Pancreas (tissue), 10 donors: ENCODE data around the gene RPS6KB2. TPM values are rescaled to one million over a fixed set of nuclear protein-coding genes. Genes with fewer than 3 reads are reported as not detected.

Source experiments
- ATAC-seq, 4 donors: fragments of 200-7000 bp; cut with Tn5 transposase; one replicate each; pipeline versions ENCODE4 v1.8.0 to v1.9.1; 2020; ENCODE audit warnings: mild to moderate bottlenecking in 4 of 4, moderate library complexity in 4 of 4
- DNase-seq, 6 donors: peaks; one replicate each; pipeline ENCODE4 v3.0.0-alpha.2; 2020
- FAIRE-seq: peaks from 2 replicates; lab custom pipeline; 2012; peaks lifted over from hg19 to GRCh38; lab: Jason Lieb, UNC
- H3K27ac ChIP-seq, 4 donors: fragments of 200-600 bp; sonication (generic); 1 replicate in 3 of 4; 2 replicates in 1 of 4; pipeline versions ENCODE4 v1.5.0 to v1.8.0; 2020
- H3K27me3 ChIP-seq, 4 donors: fragments of 200-600 bp; one replicate each; pipeline ENCODE4 v1.8.0; 2021
- H3K36me3 ChIP-seq, 3 donors: fragments of 200-600 bp; sonication (generic) in 1 of 3; one replicate each; pipeline versions ENCODE4 v1.5.0 to v1.8.0; 2020 to 2021
- H3K4me1 ChIP-seq, 3 donors: fragments of 200-600 bp; one replicate each; pipeline ENCODE4 v1.8.0; 2021
- H3K4me3 ChIP-seq, 4 donors: fragments of 200-600 bp; sonication (generic) in 2 of 4; one replicate each; pipeline versions ENCODE4 v1.5.0 to v1.8.0; 2020 to 2021
- H3K9me3 ChIP-seq, 4 donors: fragments of 200-600 bp; one replicate each; pipeline ENCODE4 v1.8.0; 2021
- WGBS, 2 donors: extraction: QIAGEN DNeasy Blood & Tissue Kit; methylation state at CpG; one replicate each; pipeline ENCODE4 v1.1.7; 2013; 5-methylcytosine and 5-hydroxymethylcytosine counted together
- intact Hi-C, 3 donors: fragments of 100-400 bp; cut with DNase I; formaldehyde crosslinking; loops; one replicate each; pipeline versions ENCODE4 v1.11.1 to v1.14.2; 2022
- polyA plus RNA-seq, 2 donors: library from polyadenylated mRNA; stranded (reverse); fragments of 200-250 nt; gene quantifications; one replicate each; pipeline ENCODE4 v1.2.3, GENCODE V29; 2013
- total RNA-seq, 6 donors: library from RNA; stranded (reverse); fragmentation: NEBNext Ultra II Directional in 4 of 6; extraction: Animal tissue kit (Norgen Biotek cat#: 25700) in 4 of 6; gene quantifications; one replicate each; pipeline versions ENCODE4 v1.2.1 to v1.2.4, GENCODE V29; 2021 to 2023
- TF ChIP-seq, protein P1 (sequence below), 4 donors: fragments of 200-600 bp; sonication (generic) in 3 of 4; IDR thresholded peaks; one replicate each; pipeline versions ENCODE4 v1.5.0 to v1.8.0; 2021; ENCODE audit warnings: antibody characterized with exemption in 4 of 4
- donor health status: healthy with polysubstance abuse.
- donor health status: DM: no; HTN: no; CAD: no; lungs with moderate emphysema.
- donor health status: DM: no; HTN: no; CAD: no.
- donor health status: control.
- donor health status: control.
- donor health status: Bipolar disorder and iron deficiency.
- donor health status: DM: yes; HTN: yes; CAD: no.
- donor health status: DM: no; HTN: no; CAD: no.
- donor health status: DM: no; HTN: no; CAD: no.
- donor health status: DM: yes; HTN: yes; CAD: no.

Gene RPS6KB2
- total and polyA plus RNA-seq, 8 donors, result 17.6 to 71.6 (median 25.3) TPM

DNA sequence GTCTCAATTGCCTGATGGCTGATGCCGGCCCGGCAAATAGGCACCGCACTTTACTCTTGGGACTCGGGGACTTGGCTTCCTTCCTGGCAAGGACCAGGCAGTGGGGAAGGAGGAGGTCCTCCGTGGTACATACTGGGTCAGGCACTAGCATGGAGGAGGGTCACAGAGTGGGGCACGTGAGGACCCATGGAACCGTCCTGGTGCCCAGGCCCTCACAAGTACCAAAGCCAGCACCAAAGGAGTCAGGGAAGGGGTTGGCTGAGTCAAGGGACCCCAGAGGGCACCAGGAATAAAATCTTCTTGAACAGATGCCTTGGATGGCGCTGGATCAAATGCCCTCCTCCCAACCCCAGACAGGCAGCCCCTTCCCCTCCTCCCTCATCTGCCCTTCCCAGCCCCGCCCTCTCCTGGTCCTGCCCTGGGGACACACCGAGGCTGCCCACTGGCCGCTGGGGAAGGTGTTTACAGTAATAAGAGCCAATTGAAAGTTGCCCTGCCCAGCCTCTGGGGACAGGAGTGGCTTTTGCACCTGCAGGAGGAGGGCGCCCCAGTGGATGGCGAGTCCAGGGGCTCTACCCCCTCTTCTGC, 18.4 kb upstream of the RPS6KB2 start:
- WGBS, 2 donors, result 22 to 24% methylated on average over 11 to 13 of the region's 13 CpGs
- intact Hi-C loops, result loop anchor here in 1 of 3 donors (10.0 kb wide), 1 partner anchor 95 kb away; the partner anchor contains the start of genes CDK2AP2 and PITPNM1
- ATAC-seq (peak; percentile 59 to 86 (median 64)), DNase-seq (peak in 4 of 6 donors; percentile 61 to 85 (median 72)), FAIRE-seq (no peak)
- TF ChIP-seq, protein P1, sequence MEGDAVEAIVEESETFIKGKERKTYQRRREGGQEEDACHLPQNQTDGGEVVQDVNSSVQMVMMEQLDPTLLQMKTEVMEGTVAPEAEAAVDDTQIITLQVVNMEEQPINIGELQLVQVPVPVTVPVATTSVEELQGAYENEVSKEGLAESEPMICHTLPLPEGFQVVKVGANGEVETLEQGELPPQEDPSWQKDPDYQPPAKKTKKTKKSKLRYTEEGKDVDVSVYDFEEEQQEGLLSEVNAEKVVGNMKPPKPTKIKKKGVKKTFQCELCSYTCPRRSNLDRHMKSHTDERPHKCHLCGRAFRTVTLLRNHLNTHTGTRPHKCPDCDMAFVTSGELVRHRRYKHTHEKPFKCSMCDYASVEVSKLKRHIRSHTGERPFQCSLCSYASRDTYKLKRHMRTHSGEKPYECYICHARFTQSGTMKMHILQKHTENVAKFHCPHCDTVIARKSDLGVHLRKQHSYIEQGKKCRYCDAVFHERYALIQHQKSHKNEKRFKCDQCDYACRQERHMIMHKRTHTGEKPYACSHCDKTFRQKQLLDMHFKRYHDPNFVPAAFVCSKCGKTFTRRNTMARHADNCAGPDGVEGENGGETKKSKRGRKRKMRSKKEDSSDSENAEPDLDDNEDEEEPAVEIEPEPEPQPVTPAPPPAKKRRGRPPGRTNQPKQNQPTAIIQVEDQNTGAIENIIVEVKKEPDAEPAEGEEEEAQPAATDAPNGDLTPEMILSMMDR (IDR thresholded peaks at IDR 0.05), result no peak
- H3K4me3 ChIP-seq, result no peak overlapping the region
- no peaks in the 10 kb centered on the region for H3K36me3 ChIP-seq
- H3K27me3 ChIP-seq, result no peaks in the 10 kb centered on the region
- H3K27ac ChIP-seq, result no peak overlapping the region
- H3K9me3 ChIP-seq, result no peaks in the 10 kb centered on the region
- no peaks in the 10 kb centered on the region for H3K4me1 ChIP-seq

- intact Hi-C loops, result loop anchor here in 1 of 3 donors (10.0 kb wide), 1 partner anchor 94 kb away; the partner anchor contains the start of genes CDK2AP2 and PITPNM1
- Histone ChIP-seq H3K4me1 (peaks cover 0 to 2% (median 0%) of the 10 kb centered on the region in 3 donors), H3K4me3 (no peak overlapping the region), H3K9me3 (no peaks in the 10 kb centered on the region), H3K27me3 (no peaks in the 10 kb centered on the region), H3K36me3 (no peaks in the 10 kb centered on the region), H3K27ac (no peak overlapping the region)
- 43 to 52% methylated on average over 13 to 15 of the region's 15 CpGs for WGBS, 2 donors
- TF ChIP-seq, protein P1 (IDR thresholded peaks at IDR 0.05), result no peak
- no peak for FAIRE-seq
- DNase-seq, result peak in 1 of 6 donors; percentile 70
- ATAC-seq, result no peak
Observed at GRCh38 chr11:67410369-67410831, 17.9 kb upstream of the RPS6KB2 start.

GRCh38 chr11:67410984-67411784, 17.1 kb upstream of the RPS6KB2 start:
- Histone ChIP-seq H3K9me3 (no peaks in the 10 kb centered on the region), H3K36me3 (no peaks in the 10 kb centered on the region), H3K4me3 (no peak overlapping the region), H3K4me1 (peaks cover 0 to 2% (median 0%) of the 10 kb centered on the region in 3 donors), H3K27ac (no peak overlapping the region), H3K27me3 (no peaks in the 10 kb centered on the region)
- 62 to 75% methylated on average over 16 to 17 of the region's 17 CpGs for WGBS, 2 donors
- DNase-seq (peak in 1 of 6 donors; percentile 49), FAIRE-seq (no peak), ATAC-seq (no peak)
- intact Hi-C loops, result loop anchor here in 1 of 3 donors (10.0 kb wide), 1 partner anchor 94 kb away; the partner anchor contains the start of genes CDK2AP2 and PITPNM1
- TF ChIP-seq, protein P1 (IDR thresholded peaks at IDR 0.05), result no peak

GRCh38 chr11:67411785-67412152, 16.5 kb upstream of the RPS6KB2 start:
- TF ChIP-seq, protein P1 (IDR thresholded peaks at IDR 0.05), result no peak
- peak in 1 of 6 donors; percentile 49 for DNase-seq
- intact Hi-C loops, result loop anchor here in 1 of 3 donors (10.0 kb wide), 1 partner anchor 93 kb away; the partner anchor contains the start of genes CDK2AP2 and PITPNM1
- H3K27me3 ChIP-seq, result no peaks in the 10 kb centered on the region
- WGBS, 2 donors, result 40 to 42% methylated on average over 7 of the region's 7 CpGs
- no peaks in the 10 kb centered on the region for H3K9me3 ChIP-seq
- H3K4me3 ChIP-seq, result no peak overlapping the region
- no peak for ATAC-seq
- FAIRE-seq, result no peak
- no peaks in the 10 kb centered on the region for H3K36me3 ChIP-seq
- no peak overlapping the region for H3K27ac ChIP-seq
- peaks cover 0 to 2% (median 0%) of the 10 kb centered on the region in 3 donors for H3K4me1 ChIP-seq
